WTC11 (cell line): ENCODE data around the gene JMJD6. TPM values are rescaled to one million over a fixed set of nuclear protein-coding genes. Genes with fewer than 3 reads are reported as not detected.

Source experiments
- ATAC-seq: fragments of 200-7000 bp; cut with Tn5 transposase; 2 replicates; pipeline ENCODE4 v1.10.0; 2021; ENCODE audit warnings: mild to moderate bottlenecking, moderate library complexity
- CTCF ChIA-PET: fragments of 300-600 bp; sonication (Branson Sonifier 250); formaldehyde crosslinking; loops from one replicate; lab custom pipeline; 2021; ENCODE audit warnings: antibody characterized with exemption; lab: Charles Lee
- POLR2A ChIA-PET: fragments of 350-600 bp; sonication (Branson Sonifier 250); formaldehyde crosslinking; loops from one replicate; lab custom pipeline; 2021; ENCODE audit warnings: antibody characterized with exemption; lab: Charles Lee
- DNase-seq: peaks from one replicate; pipeline ENCODE4 v3.0.0; 2021; ENCODE audit warnings: low spot score
- H3K27ac Mint-ChIP-seq: 2 replicates; pipeline ENCODE4 v1.8.0; 2021; ENCODE audit warnings: mixed read lengths
- H3K27me3 Mint-ChIP-seq: 2 replicates; pipeline ENCODE4 v1.8.0; 2021; ENCODE audit warnings: low read depth, mild to moderate bottlenecking, moderate library complexity, mixed read lengths
- H3K36me3 Mint-ChIP-seq: 2 replicates; pipeline ENCODE4 v1.8.0; 2021; ENCODE audit warnings: mixed read lengths
- H3K4me1 Mint-ChIP-seq: 2 replicates; pipeline ENCODE4 v1.8.0; 2022; ENCODE audit warnings: mixed read lengths
- H3K4me3 Mint-ChIP-seq: 2 replicates; pipeline ENCODE4 v1.8.0; 2021; ENCODE audit warnings: mild to moderate bottlenecking, moderate library complexity, mixed read lengths
- H3K9me3 Mint-ChIP-seq: 2 replicates; pipeline ENCODE4 v1.8.0; 2021; ENCODE audit warnings: mixed read lengths
- ATF1 ChIP-seq: sonication (generic); formaldehyde crosslinking; IDR thresholded peaks from 2 replicates; pipeline ENCODE4 v1.8.1; 2023; ENCODE audit warnings: mild to moderate bottlenecking, moderate library complexity, missing genetic modification reagents
- ATF3 ChIP-seq: sonication (generic); formaldehyde crosslinking; conservative IDR thresholded peaks from 2 replicates; pipeline ENCODE4 v1.8.1; 2022; ENCODE audit warnings: mild to moderate bottlenecking, missing genetic modification reagents
- HMGA2 ChIP-seq: fragments of 250-450 bp; sonication (Bioruptor Pico); IDR thresholded peaks from 2 replicates; pipeline ENCODE4 v1.4.0; 2021; ENCODE audit warnings: mild to moderate bottlenecking, moderate library complexity
- JAZF1 ChIP-seq: fragments of 250-450 bp; sonication (Bioruptor Pico); IDR thresholded peaks from 2 replicates; pipeline ENCODE4 v1.9.0; 2021; ENCODE audit warnings: moderate library complexity, mild to moderate bottlenecking, inconsistent platforms
- JUN ChIP-seq: sonication (generic); formaldehyde crosslinking; IDR thresholded peaks from 2 replicates; pipeline ENCODE4 v1.8.0; 2023; ENCODE audit warnings: mild to moderate bottlenecking, missing genetic modification reagents
- MYBL2 ChIP-seq: sonication (generic); formaldehyde crosslinking; IDR thresholded peaks from 2 replicates; pipeline ENCODE4 v1.8.1; 2023; ENCODE audit warnings: mild to moderate bottlenecking, moderate library complexity, missing genetic modification reagents
- NFE2L1 ChIP-seq: sonication (generic); formaldehyde crosslinking; IDR thresholded peaks from 2 replicates; pipeline ENCODE4 v1.8.1; 2023; ENCODE audit warnings: missing genetic modification reagents
- PRDM15 ChIP-seq: sonication (generic); formaldehyde crosslinking; IDR thresholded peaks from 2 replicates; pipeline ENCODE4 v1.8.0; 2022; ENCODE audit warnings: missing genetic modification reagents
- PRRX2 ChIP-seq: fragments of 250-450 bp; sonication (Bioruptor Pico); IDR thresholded peaks from 2 replicates; pipeline ENCODE4 v1.8.0; 2021; ENCODE audit warnings: mild to moderate bottlenecking
- TCF7 ChIP-seq: sonication (generic); formaldehyde crosslinking; IDR thresholded peaks from 2 replicates; pipeline ENCODE4 v1.8.0; 2022; ENCODE audit warnings: mild to moderate bottlenecking, low read depth, missing genetic modification reagents, moderate library complexity
- ZNF423 ChIP-seq: fragments of 250-450 bp; sonication (Bioruptor Pico); IDR thresholded peaks from 2 replicates; pipeline ENCODE4 v2.1.2; 2022; ENCODE audit warnings: mild to moderate bottlenecking, moderate library complexity
- total RNA-seq: library from RNA; stranded (reverse); gene quantifications from 3 replicates; pipeline ENCODE4 v1.2.3, GENCODE V29; 2021
- TF ChIP-seq, protein P1 (sequence below): fragments of 250-450 bp; sonication (Bioruptor Pico); IDR thresholded peaks from 2 replicates; pipeline ENCODE4 v2.1.2; 2022; ENCODE audit warnings: mild to moderate bottlenecking, moderate library complexity
- TF ChIP-seq, protein P2 (sequence below): fragments of 200-600 bp; IDR thresholded peaks from 2 replicates; pipeline ENCODE4 v1.8.0; 2022; ENCODE audit warnings: antibody characterized with exemption
- TF ChIP-seq, protein P3 (sequence below): sonication (generic); formaldehyde crosslinking; IDR thresholded peaks from 2 replicates; pipeline ENCODE4 v1.8.0; 2023; ENCODE audit warnings: mild to moderate bottlenecking, missing genetic modification reagents

JMJD6 gene
- total RNA-seq, 1 experiment from 2014 or later: 21.6 TPM

DNA sequence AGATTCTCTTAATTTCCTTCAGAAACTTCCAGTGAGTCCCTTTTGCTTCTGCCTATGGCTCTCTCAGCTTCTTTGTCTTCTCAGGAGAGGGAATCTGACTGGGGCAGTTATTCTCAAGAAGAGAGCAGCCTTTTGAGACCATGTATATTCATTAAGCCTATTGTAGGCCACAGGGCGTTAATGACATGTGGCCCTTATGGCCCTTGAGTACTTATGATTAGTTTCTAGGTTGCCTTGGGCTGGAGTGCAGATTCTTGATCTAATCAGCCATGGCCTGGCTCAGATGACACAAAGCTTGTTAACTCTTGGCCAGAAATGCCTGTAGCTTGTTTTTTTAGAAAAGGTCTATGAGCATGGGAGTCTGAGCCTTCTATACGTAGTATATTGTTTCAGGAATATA lies 28.9 kb upstream of the JMJD6 start (continued):
- TF ChIP-seq, protein P1, sequence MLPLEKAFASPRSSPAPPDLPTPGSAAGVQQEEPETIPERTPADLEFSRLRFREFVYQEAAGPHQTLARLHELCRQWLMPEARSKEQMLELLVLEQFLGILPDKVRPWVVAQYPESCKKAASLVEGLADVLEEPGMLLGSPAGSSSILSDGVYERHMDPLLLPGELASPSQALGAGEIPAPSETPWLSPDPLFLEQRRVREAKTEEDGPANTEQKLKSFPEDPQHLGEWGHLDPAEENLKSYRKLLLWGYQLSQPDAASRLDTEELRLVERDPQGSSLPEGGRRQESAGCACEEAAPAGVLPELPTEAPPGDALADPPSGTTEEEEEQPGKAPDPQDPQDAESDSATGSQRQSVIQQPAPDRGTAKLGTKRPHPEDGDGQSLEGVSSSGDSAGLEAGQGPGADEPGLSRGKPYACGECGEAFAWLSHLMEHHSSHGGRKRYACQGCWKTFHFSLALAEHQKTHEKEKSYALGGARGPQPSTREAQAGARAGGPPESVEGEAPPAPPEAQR (CRISPR knock-in tag): no peak
- TF ChIP-seq NFE2L1 (no peak), MYBL2 (CRISPR knock-in tag) (no peak), ATF3 (no peak), PRRX2 (CRISPR knock-in tag) (no peak), HMGA2 (CRISPR knock-in tag) (no peak), JAZF1 (no peak)
- TF ChIP-seq, protein P2, sequence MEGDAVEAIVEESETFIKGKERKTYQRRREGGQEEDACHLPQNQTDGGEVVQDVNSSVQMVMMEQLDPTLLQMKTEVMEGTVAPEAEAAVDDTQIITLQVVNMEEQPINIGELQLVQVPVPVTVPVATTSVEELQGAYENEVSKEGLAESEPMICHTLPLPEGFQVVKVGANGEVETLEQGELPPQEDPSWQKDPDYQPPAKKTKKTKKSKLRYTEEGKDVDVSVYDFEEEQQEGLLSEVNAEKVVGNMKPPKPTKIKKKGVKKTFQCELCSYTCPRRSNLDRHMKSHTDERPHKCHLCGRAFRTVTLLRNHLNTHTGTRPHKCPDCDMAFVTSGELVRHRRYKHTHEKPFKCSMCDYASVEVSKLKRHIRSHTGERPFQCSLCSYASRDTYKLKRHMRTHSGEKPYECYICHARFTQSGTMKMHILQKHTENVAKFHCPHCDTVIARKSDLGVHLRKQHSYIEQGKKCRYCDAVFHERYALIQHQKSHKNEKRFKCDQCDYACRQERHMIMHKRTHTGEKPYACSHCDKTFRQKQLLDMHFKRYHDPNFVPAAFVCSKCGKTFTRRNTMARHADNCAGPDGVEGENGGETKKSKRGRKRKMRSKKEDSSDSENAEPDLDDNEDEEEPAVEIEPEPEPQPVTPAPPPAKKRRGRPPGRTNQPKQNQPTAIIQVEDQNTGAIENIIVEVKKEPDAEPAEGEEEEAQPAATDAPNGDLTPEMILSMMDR: no peak
- TF ChIP-seq, all 79 proteins: peak for 0

- POLR2A ChIA-PET: no interaction called here
- Mint-ChIP-seq H3K9me3 (no peaks in the 10 kb centered on the region), H3K4me3 (no peak overlapping the region), H3K27me3 (no peaks in the 10 kb centered on the region), H3K36me3 (peaks cover 22% of the 10 kb centered on the region), H3K27ac (no peak overlapping the region), H3K4me1 (no peaks in the 10 kb centered on the region)
- CTCF ChIA-PET: no interaction called here
- DNase-seq (no peak), ATAC-seq (no peak)
- TF ChIP-seq TCF7 (CRISPR knock-in tag) (no peak), ATF1 (CRISPR knock-in tag) (no peak), PRDM15 (CRISPR knock-in tag) (no peak), JUN (no peak), ZNF423 (CRISPR knock-in tag) (no peak)
- TF ChIP-seq, protein P3, sequence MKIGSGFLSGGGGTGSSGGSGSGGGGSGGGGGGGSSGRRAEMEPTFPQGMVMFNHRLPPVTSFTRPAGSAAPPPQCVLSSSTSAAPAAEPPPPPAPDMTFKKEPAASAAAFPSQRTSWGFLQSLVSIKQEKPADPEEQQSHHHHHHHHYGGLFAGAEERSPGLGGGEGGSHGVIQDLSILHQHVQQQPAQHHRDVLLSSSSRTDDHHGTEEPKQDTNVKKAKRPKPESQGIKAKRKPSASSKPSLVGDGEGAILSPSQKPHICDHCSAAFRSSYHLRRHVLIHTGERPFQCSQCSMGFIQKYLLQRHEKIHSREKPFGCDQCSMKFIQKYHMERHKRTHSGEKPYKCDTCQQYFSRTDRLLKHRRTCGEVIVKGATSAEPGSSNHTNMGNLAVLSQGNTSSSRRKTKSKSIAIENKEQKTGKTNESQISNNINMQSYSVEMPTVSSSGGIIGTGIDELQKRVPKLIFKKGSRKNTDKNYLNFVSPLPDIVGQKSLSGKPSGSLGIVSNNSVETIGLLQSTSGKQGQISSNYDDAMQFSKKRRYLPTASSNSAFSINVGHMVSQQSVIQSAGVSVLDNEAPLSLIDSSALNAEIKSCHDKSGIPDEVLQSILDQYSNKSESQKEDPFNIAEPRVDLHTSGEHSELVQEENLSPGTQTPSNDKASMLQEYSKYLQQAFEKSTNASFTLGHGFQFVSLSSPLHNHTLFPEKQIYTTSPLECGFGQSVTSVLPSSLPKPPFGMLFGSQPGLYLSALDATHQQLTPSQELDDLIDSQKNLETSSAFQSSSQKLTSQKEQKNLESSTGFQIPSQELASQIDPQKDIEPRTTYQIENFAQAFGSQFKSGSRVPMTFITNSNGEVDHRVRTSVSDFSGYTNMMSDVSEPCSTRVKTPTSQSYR: no peak
Measured at GRCh38 chr17:76753061-76753961, 26.9 kb upstream of the JMJD6 start.
